ENCODE measurements around the gene FBXL19. TPM values are rescaled to one million over a fixed set of nuclear protein-coding genes. Genes with fewer than 3 reads are reported as not detected.

FBXL19 gene
- total and polyA plus RNA-seq, 9 of the 15 experiments (the other 6 are each of a cell fraction or from before 2014, with no cell fraction given), result 0.13 to 48.0 (median 13.5) TPM; not detected in 1

DNA sequence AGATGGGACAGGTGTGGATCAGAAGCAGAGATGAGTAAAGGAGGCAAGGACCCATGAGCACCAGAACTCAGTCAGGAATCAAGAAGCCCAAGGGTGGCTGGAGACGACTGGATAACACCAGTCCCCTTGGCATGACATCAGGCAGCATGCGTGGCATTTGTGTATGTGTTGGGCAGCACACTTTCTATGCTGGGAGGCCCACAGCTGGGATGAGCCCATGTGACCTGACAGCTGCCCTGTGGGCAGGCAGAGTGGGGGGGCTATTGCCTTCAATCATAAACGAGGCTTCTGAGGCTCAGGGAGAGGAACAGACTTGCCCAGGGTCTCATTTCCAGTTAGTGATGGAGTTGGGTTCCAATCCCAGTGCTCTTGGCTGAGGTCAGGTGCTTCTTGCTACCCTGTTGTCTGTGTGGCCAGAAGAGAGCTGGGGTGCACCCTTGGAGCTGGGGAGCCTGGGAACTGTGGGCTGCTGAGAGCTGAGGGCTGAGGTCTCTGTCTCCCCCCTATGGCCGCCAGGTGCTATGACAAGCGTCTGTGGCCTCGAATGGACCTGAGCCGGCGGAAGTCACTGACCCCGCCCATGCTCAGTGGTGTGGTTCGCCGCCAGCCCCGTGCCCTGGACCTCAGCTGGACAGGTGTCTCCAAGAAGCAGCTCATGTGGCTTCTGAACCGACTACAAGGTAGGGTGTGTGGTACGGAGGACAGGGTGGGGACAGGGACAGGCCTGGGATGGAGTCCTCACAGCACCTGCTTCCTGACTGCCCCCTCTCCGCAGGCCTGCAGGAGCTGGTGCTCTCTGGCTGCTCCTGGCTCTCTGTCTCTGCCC is 18.4 kb downstream of the FBXL19 start:
- BruUV-seq (replicated peaks), result no TSS peak
- Histone ChIP-seq H3K27ac (ENCODE audit: extremely low read depth, low read depth, low read length) (peak overlapping the region; percentile 37), H3K9me3 (replicated peaks; ENCODE audit: control insufficient read depth, insufficient read depth, low read depth, low read length) (no peaks in the 10 kb centered on the region), H3K27me3 (ENCODE audit: control insufficient read depth in 2 of 2, insufficient read depth in 2 of 2, low read length in 2 of 2) (no peaks in the 10 kb centered on the region), H3K79me2 (ENCODE audit: control insufficient read depth, insufficient read depth, low read length) (no peaks in the 10 kb centered on the region), H3K9ac (ENCODE audit: insufficient read depth in 1 of 2, low read depth in 2 of 2, low read length in 2 of 2) (peak overlapping the region in 1 of 2 experiments; percentile 86; a peak in 2 of 4 replicates), H3K4me3 (no peak overlapping the region), H2AFZ (ENCODE audit: low read depth, low read length) (peak overlapping the region; percentile 61), H3K4me1 (replicated peaks in 1 of 2; ENCODE audit: control insufficient read depth in 2 of 2, insufficient read depth in 2 of 2, low read length in 2 of 2) (peaks cover 8 to 15% of the 10 kb centered on the region in 2 experiments; a peak in 4 of 5 replicates), H3K9me1 (ENCODE audit: control insufficient read depth, insufficient read depth, low read length) (peaks cover 3% of the 10 kb centered on the region), H3K36me3 (ENCODE audit: control insufficient read depth, insufficient read depth, low read length) (peaks cover 65% of the 10 kb centered on the region; the same call in 2 of the 3 replicates), H3K4me2 (ENCODE audit: insufficient read depth, low read length) (peak overlapping the region; percentile 63), H4K20me1 (replicated peaks; ENCODE audit: control insufficient read depth, insufficient read depth, low read length) (no peaks in the 10 kb centered on the region)
- intact Hi-C loops (cut with micrococcal nuclease), result no loop called here
- ChIA-PET CTCF (ENCODE audit: low intra/inter-chr PET ratio) (interaction anchor here (0.6 to 0.7 kb wide), 2 partner anchors 165 to 243 kb away, joined by 3 read pairs; partner anchors contain the start of gene SRCAP), POLR2A (interaction anchor here (0.6 to 3.9 kb wide), 12 partner anchors 8 to 560 kb away, joined by 3 to 11 read pairs (median 4); partner anchors contain the start of gene ORAI3)
- DNase-seq (ENCODE audit: extremely low read depth in 1 of 4, low spot score in 3 of 4) (peak; percentile 89 to 91 (median 90)), ATAC-seq (peak; percentile 99), FAIRE-seq (peak; percentile 97)
- 24% methylated on average over 12 of the region's 15 CpGs for WGBS (ENCODE audit: insufficient coverage, low coverage, missing lambda C conversion rate)
- in situ Hi-C loops (cut with MboI), result no loop called here
- TF ChIP-seq CBX3 (IDR thresholded peaks at IDR 0.05; ENCODE audit: borderline replicate concordance in 1 of 2, low read length in 2 of 2), result peak in 1 of 2 experiments; percentile 14; a peak in 1 of 3 replicates
- TF ChIP-seq TCF7 (IDR thresholded peaks at IDR 0.05; ENCODE audit: borderline replicate concordance), result 0 out of 2 replicates have a peak, but pooled peaks have one; percentile 11
- no peak for TF ChIP-seq TEAD1 (CRISPR knock-in tag; IDR thresholded peaks at IDR 0.05)
- 0 out of 2 replicates have a peak, but pooled peaks have one; percentile 38 for TF ChIP-seq RAD51 (IDR thresholded peaks at IDR 0.05; ENCODE audit: borderline replicate concordance, low read depth)
- TF ChIP-seq, protein P1, sequence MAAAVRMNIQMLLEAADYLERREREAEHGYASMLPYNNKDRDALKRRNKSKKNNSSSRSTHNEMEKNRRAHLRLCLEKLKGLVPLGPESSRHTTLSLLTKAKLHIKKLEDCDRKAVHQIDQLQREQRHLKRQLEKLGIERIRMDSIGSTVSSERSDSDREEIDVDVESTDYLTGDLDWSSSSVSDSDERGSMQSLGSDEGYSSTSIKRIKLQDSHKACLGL (CRISPR knock-in tag; IDR thresholded peaks at IDR 0.05; ENCODE audit: borderline replicate concordance, poor library complexity, severe bottlenecking), result no peak
- TF ChIP-seq JUNB (CRISPR knock-in tag; conservative IDR thresholded peaks at IDR 0.05), result no peak
- TF ChIP-seq CTBP1 (IDR thresholded peaks at IDR 0.05; ENCODE audit: borderline replicate concordance), result peak; percentile 53; the same call in 1 of the 2 replicates
- no peak for TF ChIP-seq TAF9B (IDR thresholded peaks at IDR 0.05; ENCODE audit: partially characterized antibody)
- TF ChIP-seq CREBBP (IDR thresholded peaks at IDR 0.05; ENCODE audit: low read depth, low read length), result no peak
- TF ChIP-seq, protein P2, sequence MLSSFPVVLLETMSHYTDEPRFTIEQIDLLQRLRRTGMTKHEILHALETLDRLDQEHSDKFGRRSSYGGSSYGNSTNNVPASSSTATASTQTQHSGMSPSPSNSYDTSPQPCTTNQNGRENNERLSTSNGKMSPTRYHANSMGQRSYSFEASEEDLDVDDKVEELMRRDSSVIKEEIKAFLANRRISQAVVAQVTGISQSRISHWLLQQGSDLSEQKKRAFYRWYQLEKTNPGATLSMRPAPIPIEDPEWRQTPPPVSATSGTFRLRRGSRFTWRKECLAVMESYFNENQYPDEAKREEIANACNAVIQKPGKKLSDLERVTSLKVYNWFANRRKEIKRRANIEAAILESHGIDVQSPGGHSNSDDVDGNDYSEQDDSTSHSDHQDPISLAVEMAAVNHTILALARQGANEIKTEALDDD (IDR thresholded peaks at IDR 0.05), result no peak
- no peak for TF ChIP-seq ZNF311 (CRISPR knock-in tag; IDR thresholded peaks at IDR 0.05)
- TF ChIP-seq, protein P3, sequence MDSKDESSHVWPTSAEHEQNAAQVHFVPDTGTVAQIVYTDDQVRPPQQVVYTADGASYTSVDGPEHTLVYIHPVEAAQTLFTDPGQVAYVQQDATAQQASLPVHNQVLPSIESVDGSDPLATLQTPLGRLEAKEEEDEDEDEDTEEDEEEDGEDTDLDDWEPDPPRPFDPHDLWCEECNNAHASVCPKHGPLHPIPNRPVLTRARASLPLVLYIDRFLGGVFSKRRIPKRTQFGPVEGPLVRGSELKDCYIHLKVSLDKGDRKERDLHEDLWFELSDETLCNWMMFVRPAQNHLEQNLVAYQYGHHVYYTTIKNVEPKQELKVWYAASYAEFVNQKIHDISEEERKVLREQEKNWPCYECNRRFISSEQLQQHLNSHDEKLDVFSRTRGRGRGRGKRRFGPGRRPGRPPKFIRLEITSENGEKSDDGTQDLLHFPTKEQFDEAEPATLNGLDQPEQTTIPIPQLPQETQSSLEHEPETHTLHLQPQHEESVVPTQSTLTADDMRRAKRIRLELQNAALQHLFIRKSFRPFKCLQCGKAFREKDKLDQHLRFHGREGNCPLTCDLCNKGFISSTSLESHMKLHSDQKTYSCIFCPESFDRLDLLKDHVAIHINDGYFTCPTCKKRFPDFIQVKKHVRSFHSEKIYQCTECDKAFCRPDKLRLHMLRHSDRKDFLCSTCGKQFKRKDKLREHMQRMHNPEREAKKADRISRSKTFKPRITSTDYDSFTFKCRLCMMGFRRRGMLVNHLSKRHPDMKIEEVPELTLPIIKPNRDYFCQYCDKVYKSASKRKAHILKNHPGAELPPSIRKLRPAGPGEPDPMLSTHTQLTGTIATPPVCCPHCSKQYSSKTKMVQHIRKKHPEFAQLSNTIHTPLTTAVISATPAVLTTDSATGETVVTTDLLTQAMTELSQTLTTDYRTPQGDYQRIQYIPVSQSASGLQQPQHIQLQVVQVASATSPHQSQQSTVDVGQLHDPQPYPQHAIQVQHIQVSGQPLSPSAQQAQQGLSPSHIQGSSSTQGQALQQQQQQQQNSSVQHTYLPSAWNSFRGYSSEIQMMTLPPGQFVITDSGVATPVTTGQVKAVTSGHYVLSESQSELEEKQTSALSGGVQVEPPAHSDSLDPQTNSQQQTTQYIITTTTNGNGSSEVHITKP (IDR thresholded peaks at IDR 0.05; ENCODE audit: partially characterized antibody), result no peak
- TF ChIP-seq CHD1 (IDR thresholded peaks at IDR 0.05; ENCODE audit: low read length), result no peak
- 0 out of 2 replicates have a peak, but pooled peaks have one; percentile 47 for TF ChIP-seq KLF16 (IDR thresholded peaks at IDR 0.05)

All from K562 (cell line).